Endothelial cell of umbilical vein (primary cell): Measurements from ENCODE around the gene GJA8. TPM values are rescaled to one million over a fixed set of nuclear protein-coding genes. Genes with fewer than 3 reads are reported as not detected.

Experiments used
- BruUV-seq: library from RNA; stranded (reverse); fragments of 400-500 nt; replicated peaks from 2 replicates; lab custom pipeline; 2021; lab: Mats Ljungman, UMichigan
- CTCF ChIA-PET: fragments of 300-600, 350-600 bp; sonication (Branson Sonifier 250); formaldehyde crosslinking; loops from one replicate; lab custom pipeline; 2021; ENCODE audit warnings: antibody characterized with exemption, inconsistent platforms; lab: Charles Lee
- POLR2A ChIA-PET: fragments of 300-600, 350-600 bp; sonication (Branson Sonifier 250); formaldehyde crosslinking; loops from one replicate; lab custom pipeline; 2021; ENCODE audit warnings: antibody characterized with exemption, inconsistent platforms; lab: Charles Lee
- DNase-seq: peaks from one replicate; pipeline ENCODE4 v3.0.0-alpha.2; 2011; ENCODE audit warnings: low read depth, low spot score
- FAIRE-seq: peaks from 2 replicates; lab custom pipeline; 2011; peaks lifted over from hg19 to GRCh38; lab: Jason Lieb, UNC
- H2AFZ ChIP-seq: 2 replicates; pipeline ENCODE4 v1.6.0; 2012; ENCODE audit warnings: low read depth, low read length, control low read depth, inconsistent platforms
- H3K27ac ChIP-seq: 2 replicates; pipeline ENCODE4 v1.5.1; 2011; ENCODE audit warnings: low read depth, mild to moderate bottlenecking, control low read depth, low read length, moderate library complexity; ENCODE audit not compliant: insufficient read depth
- H3K27me3 ChIP-seq, 2 experiments: 2 replicates each; pipeline versions ENCODE4 v1.6.0 to v1.6.1; 2011; ENCODE audit warnings: low read length in 2 of 2, mixed read lengths in 1 of 2; ENCODE audit not compliant: control insufficient read depth in 2 of 2, insufficient read depth in 2 of 2
- H3K36me3 ChIP-seq, 2 experiments: 2 replicates in 1 of 2; 3 replicates in 1 of 2; pipeline ENCODE4 v1.5.1; 2011; ENCODE audit warnings: low read length in 2 of 2, mild to moderate bottlenecking in 1 of 2, moderate library complexity in 1 of 2; ENCODE audit not compliant: control insufficient read depth in 2 of 2, insufficient read depth in 2 of 2; ENCODE audit errors: extremely low read depth in 1 of 2
- H3K4me1 ChIP-seq: 3 replicates; pipeline ENCODE4 v1.5.1; 2011; ENCODE audit warnings: mild to moderate bottlenecking, low read length; ENCODE audit not compliant: control insufficient read depth, insufficient read depth; ENCODE audit errors: extremely low read depth
- H3K4me2 ChIP-seq: 2 replicates; pipeline ENCODE4 v1.6.1; 2011; ENCODE audit warnings: low read length, control low read depth, mixed read lengths; ENCODE audit not compliant: insufficient read depth
- H3K4me3 ChIP-seq, 3 experiments: fragments of 200-600 bp in 1 of 3; sonication (generic), shearing (Covaris generic) in 1 of 3; replicated peaks in 1 of 3; 2 replicates each; pipeline ENCODE4 v1.5.1; 2011 to 2016; ENCODE audit warnings: control low read depth in 3 of 3, low read length in 3 of 3, mild to moderate bottlenecking in 2 of 3, inconsistent platforms in 1 of 3, low read depth in 1 of 3, moderate library complexity in 1 of 3; ENCODE audit not compliant: insufficient read depth in 1 of 3
- H3K79me2 ChIP-seq: 2 replicates; pipeline ENCODE4 v1.6.0; 2012; ENCODE audit warnings: low read length, inconsistent platforms; ENCODE audit not compliant: control insufficient read depth, insufficient read depth
- H3K9ac ChIP-seq: replicated peaks from 2 replicates; pipeline ENCODE3; 2011; ENCODE audit warnings: low read length, control low read depth; ENCODE audit not compliant: insufficient read depth; ENCODE audit errors: extremely low read depth
- H3K9me1 ChIP-seq: replicated peaks from 3 replicates; pipeline ENCODE4 v1.6.0; 2011; ENCODE audit warnings: mild to moderate bottlenecking, low read length; ENCODE audit not compliant: control insufficient read depth, insufficient read depth; ENCODE audit errors: extremely low read depth
- H3K9me3 ChIP-seq: replicated peaks from 2 replicates; pipeline ENCODE4 v1.5.1; 2012; ENCODE audit warnings: low read length, inconsistent platforms; ENCODE audit not compliant: control insufficient read depth, insufficient read depth
- H4K20me1 ChIP-seq: replicated peaks from 2 replicates; pipeline ENCODE3; 2011; ENCODE audit warnings: mild to moderate bottlenecking, low read length; ENCODE audit not compliant: control insufficient read depth, insufficient read depth; ENCODE audit errors: extremely low read depth
- CTCF ChIP-seq, 2 donors: IDR thresholded peaks; 1 replicate in 1 of 2; 2 replicates in 1 of 2; pipeline ENCODE4 v1.5.1; 2011; ENCODE audit warnings: low read length in 2 of 2, mild to moderate bottlenecking in 2 of 2, moderate library complexity in 2 of 2, control low read depth in 1 of 2, inconsistent platforms in 1 of 2, low read depth in 1 of 2; ENCODE audit not compliant: insufficient read depth in 1 of 2; ENCODE audit errors: extremely low read depth in 1 of 2
- EZH2 ChIP-seq: IDR thresholded peaks from 2 replicates; pipeline ENCODE4 v1.6.1; 2012; ENCODE audit warnings: borderline replicate concordance, low read depth, mild to moderate bottlenecking, moderate library complexity, low read length, inconsistent platforms; ENCODE audit not compliant: severe bottlenecking
- FOS ChIP-seq: IDR thresholded peaks from 2 replicates; pipeline ENCODE4 v1.6.1; 2011; ENCODE audit warnings: mild to moderate bottlenecking, low read length, moderate library complexity, borderline replicate concordance; ENCODE audit not compliant: insufficient read depth
- GATA2 ChIP-seq: IDR thresholded peaks from 2 replicates; pipeline ENCODE4 v1.7.0; 2011; ENCODE audit warnings: low read depth, mild to moderate bottlenecking, moderate library complexity, mixed read lengths, low read length; ENCODE audit not compliant: insufficient read length, insufficient read depth
- JUN ChIP-seq: IDR thresholded peaks from 2 replicates; pipeline ENCODE4 v1.6.1; 2011; ENCODE audit warnings: borderline replicate concordance, low read depth; ENCODE audit not compliant: insufficient read length, insufficient read depth
- MAX ChIP-seq: IDR thresholded peaks from 2 replicates; pipeline ENCODE4 v1.6.1; 2011; ENCODE audit not compliant: insufficient read depth, insufficient read length
- MYC ChIP-seq: IDR thresholded peaks from one replicate; pipeline ENCODE4 v1.6.1; 2011; ENCODE audit warnings: mild to moderate bottlenecking, low read depth, low read length
- POLR2A ChIP-seq: IDR thresholded peaks from 2 replicates; pipeline ENCODE4 v1.6.1; 2012; ENCODE audit warnings: low read depth, mild to moderate bottlenecking, control low read depth, low read length
- POLR2AphosphoS5 ChIP-seq: IDR thresholded peaks from 2 replicates; pipeline ENCODE4 v1.6.1; 2012; ENCODE audit warnings: low read depth, mild to moderate bottlenecking, control low read depth, low read length, moderate library complexity; ENCODE audit not compliant: insufficient read depth
- dilution Hi-C: fragments of 300-500 bp; cut with MboI; formaldehyde crosslinking; loops from one replicate; pipeline ENCODE4 v1.15.0; 2019; ENCODE audit warnings: low sequenced_read_pairs; ENCODE audit not compliant: extremely low pct_ligation_motif_present
- intact Hi-C: fragments of 100-400 bp; cut with micrococcal nuclease; formaldehyde crosslinking; loops from one replicate; pipeline ENCODE4 v1.10.0; 2022
- polyA plus RNA-seq, 4 experiments: library from polyadenylated mRNA; depleted of rRNA in 3 of 4; stranded (reverse) in 3 of 4; unstranded in 1 of 4; fragments of >200 nt; gene quantifications; 2 replicates each; pipeline versions ENCODE4 v1.2.1 to v1.2.3, GENCODE V29; 2011 to 2012; ENCODE audit warnings: missing spikeins in 1 of 4
- total RNA-seq: library from RNA; stranded (reverse); gene quantifications from 2 replicates; pipeline ENCODE4 v1.2.3, GENCODE V29; 2021

Gene GJA8
- total and polyA plus RNA-seq, 2 donors (not counting 3 experiments of a cell fraction or from before 2014, with no cell fraction given): not detected

- ChIA-PET POLR2A (no interaction called here), CTCF (interaction anchor here (0.6 to 6.3 kb wide), 87 partner anchors 9 to 621 kb away, joined by 3 to 273 read pairs (median 5); partner anchors contain the start of genes ACP6, BCL9, GJA5 and GJA8)
- Histone ChIP-seq H3K4me2 (no peak overlapping the region), H3K36me3 (no peaks in the 10 kb centered on the region), H3K4me1 (no peaks in the 10 kb centered on the region), H3K27ac (no peak overlapping the region), H3K27me3 (no peaks in the 10 kb centered on the region), H2AFZ (no peak overlapping the region), H3K4me3 (no peak overlapping the region), H3K9ac (no peak overlapping the region), H3K79me2 (no peaks in the 10 kb centered on the region), H4K20me1 (no peaks in the 10 kb centered on the region), H3K9me3 (no peaks in the 10 kb centered on the region), H3K9me1 (no peaks in the 10 kb centered on the region)
- intact Hi-C loops: loop anchor here (1.0 kb wide), 4 partner anchors 252 to 619 kb away; no protein-coding TSS in a partner anchor
- DNase-seq: peak; percentile 59
- BruUV-seq: no TSS peak
- dilution Hi-C loops: no loop called here
- TF ChIP-seq CTCF (IDR thresholded peaks at IDR 0.05; ENCODE audit: extremely low read depth in 1 of 2, insufficient read depth in 1 of 2, low read depth in 1 of 2, low read length in 2 of 2): peak; percentile 82 to 91
- TF ChIP-seq POLR2A: no peak
- TF ChIP-seq MAX: no peak
- FAIRE-seq: peak; percentile 92
These were observed 9.8 kb upstream of the GJA8 start for GRCh38 chr1:147892731-147893214.

GRCh38 chr1:147895123-147895522 is 7.5 kb upstream of the GJA8 start:
- H3K9ac ChIP-seq: no peak overlapping the region
- POLR2A ChIA-PET: no interaction called here
- no peaks in the 10 kb centered on the region for H3K79me2 ChIP-seq
- H2AFZ ChIP-seq: no peak overlapping the region
- no peak overlapping the region for H3K4me3 ChIP-seq
- no peak overlapping the region for H3K4me2 ChIP-seq
- no peaks in the 10 kb centered on the region for H3K9me3 ChIP-seq
- no TSS peak for BruUV-seq
- H3K9me1 ChIP-seq: no peaks in the 10 kb centered on the region
- DNase-seq (no peak), FAIRE-seq (no peak)
- dilution Hi-C loops (no loop called here), intact Hi-C loops (no loop called here)
- CTCF ChIA-PET: interaction anchor here (0.8 kb wide), 1 partner anchor 399 kb away, joined by 3 read pairs; no protein-coding TSS in a partner anchor
- H4K20me1 ChIP-seq: no peaks in the 10 kb centered on the region
- no peaks in the 10 kb centered on the region for H3K36me3 ChIP-seq
- H3K27me3 ChIP-seq: peaks cover 0 to 8% of the 10 kb centered on the region in 2 experiments
- no peaks in the 10 kb centered on the region for H3K4me1 ChIP-seq
- TF ChIP-seq MAX (no peak), POLR2A (no peak), MYC (no peak), EZH2 (no peak), JUN (no peak), GATA2 (no peak), POLR2AphosphoS5 (no peak), CTCF (IDR thresholded peaks at IDR 0.05; ENCODE audit: extremely low read depth in 1 of 2, insufficient read depth in 1 of 2, low read depth in 1 of 2, low read length in 2 of 2) (no peak), FOS (no peak)
- H3K27ac ChIP-seq: no peak overlapping the region
